HepG2 (cell line): Measurements from ENCODE around the gene CARHSP1. TPM values are rescaled to one million over a fixed set of nuclear protein-coding genes. Genes with fewer than 3 reads are reported as not detected.

Experiments
- ATAD3A ChIP-seq: sonication (generic); formaldehyde crosslinking; IDR thresholded peaks from 2 replicates; pipeline ENCODE4 v1.4.0; 2020; ENCODE audit warnings: missing genetic modification reagents
- FIP1L1 ChIP-seq: fragments of 200-400 bp; formaldehyde crosslinking; IDR thresholded peaks from 2 replicates; pipeline ENCODE4 v1.6.1; 2018; ENCODE audit warnings: low read depth, mild to moderate bottlenecking, low read length, moderate library complexity, borderline replicate concordance; ENCODE audit not compliant: insufficient read depth
- FOXK2 ChIP-seq: fragments of 450-650 bp; IDR thresholded peaks from 2 replicates; pipeline ENCODE4 v1.6.1; 2016
- HIVEP1 ChIP-seq: sonication (generic); formaldehyde crosslinking; IDR thresholded peaks from 2 replicates; pipeline ENCODE4 v1.4.0; 2020; ENCODE audit warnings: mild to moderate bottlenecking, missing genetic modification reagents
- HNF4A ChIP-seq: sonication (generic); formaldehyde crosslinking; IDR thresholded peaks from 2 replicates; pipeline ENCODE4 v1.4.0; 2020; ENCODE audit warnings: missing genetic modification reagents
- HNRNPK ChIP-seq: fragments of 200-400 bp; formaldehyde crosslinking; IDR thresholded peaks from 2 replicates; pipeline ENCODE4 v1.6.1; 2018; ENCODE audit warnings: low read length, low read depth, moderate library complexity, mild to moderate bottlenecking; ENCODE audit not compliant: poor library complexity, severe bottlenecking
- HNRNPLL ChIP-seq: fragments of 200-400 bp; formaldehyde crosslinking; IDR thresholded peaks from 2 replicates; pipeline ENCODE4 v1.6.1; 2017; ENCODE audit warnings: mild to moderate bottlenecking, low read depth, low read length; ENCODE audit not compliant: poor library complexity, severe bottlenecking
- HOXA3 ChIP-seq: sonication (generic); formaldehyde crosslinking; IDR thresholded peaks from 2 replicates; pipeline ENCODE4 v1.5.0; 2020; ENCODE audit warnings: missing genetic modification reagents
- NFIB ChIP-seq: sonication (generic); formaldehyde crosslinking; IDR thresholded peaks from 2 replicates; pipeline ENCODE4 v1.9.0; 2021; ENCODE audit warnings: missing genetic modification reagents, mild to moderate bottlenecking, borderline replicate concordance
- PAWR ChIP-seq: sonication (generic); formaldehyde crosslinking; IDR thresholded peaks from 2 replicates; pipeline ENCODE4 v1.4.0; 2020; ENCODE audit warnings: missing genetic modification reagents, mild to moderate bottlenecking, borderline replicate concordance
- RBAK ChIP-seq: sonication (generic); formaldehyde crosslinking; IDR thresholded peaks from 2 replicates; pipeline ENCODE4 v1.5.1; 2020; ENCODE audit warnings: mild to moderate bottlenecking, missing genetic modification reagents
- TARDBP ChIP-seq: sonication (generic); formaldehyde crosslinking; IDR thresholded peaks from 2 replicates; pipeline ENCODE4 v1.8.0; 2022; ENCODE audit warnings: mild to moderate bottlenecking, missing genetic modification reagents
- TRIM24 ChIP-seq: sonication (generic); formaldehyde crosslinking; IDR thresholded peaks from 2 replicates; pipeline ENCODE4 v1.8.0; 2022; ENCODE audit warnings: mild to moderate bottlenecking, missing genetic modification reagents
- ZFY ChIP-seq: sonication (generic); formaldehyde crosslinking; IDR thresholded peaks from 2 replicates; pipeline ENCODE4 v1.4.0; 2020; ENCODE audit warnings: missing genetic modification reagents
- ZNF121 ChIP-seq: sonication (generic); formaldehyde crosslinking; IDR thresholded peaks from 2 replicates; pipeline ENCODE4 v1.5.0; 2020; ENCODE audit warnings: mild to moderate bottlenecking, missing genetic modification reagents
- ZNF143 ChIP-seq: sonication (generic); formaldehyde crosslinking; IDR thresholded peaks from 2 replicates; pipeline ENCODE4 v1.4.0; 2020; ENCODE audit warnings: missing genetic modification reagents
- ZNF276 ChIP-seq: sonication (generic); formaldehyde crosslinking; IDR thresholded peaks from 2 replicates; pipeline ENCODE4 v1.4.0; 2020; ENCODE audit warnings: mild to moderate bottlenecking, low read depth, missing genetic modification reagents
- ZNF451 ChIP-seq: sonication (generic); formaldehyde crosslinking; IDR thresholded peaks from 2 replicates; pipeline ENCODE4 v1.5.0; 2020; ENCODE audit warnings: mild to moderate bottlenecking, missing genetic modification reagents
- ZNF605 ChIP-seq: sonication (generic); formaldehyde crosslinking; IDR thresholded peaks from 2 replicates; pipeline ENCODE4 v1.8.0; 2022; ENCODE audit warnings: mild to moderate bottlenecking, missing genetic modification reagents
- ZNF713 ChIP-seq: sonication (generic); formaldehyde crosslinking; IDR thresholded peaks from 2 replicates; pipeline ENCODE4 v1.4.0; 2020; ENCODE audit warnings: mild to moderate bottlenecking, missing genetic modification reagents
- ZNF747 ChIP-seq: sonication (generic); formaldehyde crosslinking; IDR thresholded peaks from 2 replicates; pipeline ENCODE4 v1.8.1; 2023; ENCODE audit warnings: missing genetic modification reagents, mild to moderate bottlenecking, borderline replicate concordance
- ZNF770 ChIP-seq: sonication (generic); formaldehyde crosslinking; IDR thresholded peaks from 2 replicates; pipeline ENCODE4 v1.5.0; 2020; ENCODE audit warnings: mild to moderate bottlenecking, missing genetic modification reagents
- polyA plus RNA-seq, 8 experiments: library from polyadenylated mRNA; depleted of rRNA in 3 of 8; stranded (reverse) in 7 of 8; unstranded in 1 of 8; fragments of >200 nt; fragmentation: Illumina TruSeq in 4 of 8; extraction: Trizol in 4 of 8; gene quantifications; 2 replicates each; pipeline versions ENCODE4 v1.2.1 to v1.2.3, GENCODE V29; 2011 to 2016; ENCODE audit warnings: low read depth in 4 of 8, missing spikeins in 1 of 8, mixed read lengths in 1 of 8; ENCODE audit not compliant: insufficient read depth in 1 of 8
- total RNA-seq, 5 experiments: library from RNA; depleted of rRNA; stranded (reverse); fragments of >200 nt; fragmentation: Illumina TruSeq; extraction: Trizol; gene quantifications; 2 replicates each; pipeline ENCODE4 v1.2.3, GENCODE V29; 2016; ENCODE audit warnings: low read depth in 1 of 5
- TF ChIP-seq, protein P1 (sequence below): IDR thresholded peaks from 2 replicates; pipeline ENCODE4 v1.6.1; 2016; ENCODE audit warnings: mild to moderate bottlenecking
- TF ChIP-seq, protein P2 (sequence below): sonication (generic); formaldehyde crosslinking; IDR thresholded peaks from 2 replicates; pipeline ENCODE4 v1.4.0; 2020; ENCODE audit warnings: mild to moderate bottlenecking, missing genetic modification reagents

CARHSP1 gene
- total and polyA plus RNA-seq, 2 of the 13 experiments (the other 11 are each of a cell fraction or from before 2014, with no cell fraction given): 173 to 345 TPM

DNA sequence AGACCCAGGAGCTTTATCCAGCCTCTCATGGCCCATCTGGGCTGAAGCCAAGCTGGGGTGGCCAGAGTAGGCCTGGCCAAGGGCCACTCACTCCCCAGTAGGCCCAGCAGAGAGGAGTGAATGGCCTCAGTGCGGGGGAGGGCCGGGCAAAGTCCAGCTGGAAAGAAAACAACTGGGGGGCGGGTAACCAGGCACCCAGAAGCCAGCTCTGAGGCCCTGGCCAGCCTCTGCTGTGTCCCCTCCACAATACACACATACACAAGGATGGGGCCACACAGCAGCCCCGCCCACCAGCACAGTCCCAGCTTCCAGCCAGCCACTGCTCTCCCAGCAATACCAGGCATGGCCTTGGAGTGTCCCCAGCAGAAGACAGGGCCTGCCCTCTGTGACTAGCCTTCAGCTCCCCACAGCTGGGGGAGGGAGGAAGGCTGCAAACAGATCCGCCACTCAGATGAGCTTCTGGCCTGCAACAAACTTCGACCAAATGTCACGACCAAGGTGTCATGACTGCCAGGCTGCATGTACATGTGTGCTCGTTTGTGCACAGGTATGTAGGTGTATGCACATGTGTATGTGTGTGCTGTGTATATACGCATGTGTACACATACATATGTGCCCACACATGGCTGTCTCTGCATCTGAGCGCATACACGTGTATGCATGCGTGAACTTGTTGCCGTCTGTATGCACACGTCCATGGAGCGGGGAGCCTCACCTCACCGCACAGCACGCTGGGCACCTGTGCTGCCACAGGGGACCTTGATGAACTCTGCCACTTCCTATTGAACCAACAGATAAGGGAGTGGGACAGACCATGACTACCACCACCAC, 5.0 kb downstream of the CARHSP1 start (continued):
- TF ChIP-seq ZNF276 (CRISPR knock-in tag) (peak; percentile 95), HNF4A (CRISPR knock-in tag) (peak; percentile 99), NFIB (CRISPR knock-in tag) (no peak), HOXA3 (CRISPR knock-in tag) (peak; percentile 96), ZFY (peak; percentile 98), PAWR (CRISPR knock-in tag) (no peak), HIVEP1 (CRISPR knock-in tag) (peak; percentile 95), HNRNPLL (peak; percentile 71), ATAD3A (CRISPR knock-in tag) (peak; percentile 47; the same call in 1 of the 2 replicates), ZNF747 (peak; percentile 100), ZNF605 (CRISPR knock-in tag) (peak; percentile 99), ZNF143 (CRISPR knock-in tag) (peak; percentile 39), ZNF713 (CRISPR knock-in tag) (peak; percentile 97), TRIM24 (no peak), ZNF770 (peak; percentile 88), TARDBP (CRISPR knock-in tag) (peak; percentile 99), FIP1L1 (peak; percentile 98), ZNF451 (CRISPR knock-in tag) (peak; percentile 58; the same call in 1 of the 2 replicates), RBAK (CRISPR knock-in tag) (0 out of 2 replicates have a peak, but pooled peaks have one; percentile 12), FOXK2 (peak; percentile 99), ZNF121 (CRISPR knock-in tag) (peak; percentile 96), HNRNPK (no peak)
- TF ChIP-seq, protein P1, sequence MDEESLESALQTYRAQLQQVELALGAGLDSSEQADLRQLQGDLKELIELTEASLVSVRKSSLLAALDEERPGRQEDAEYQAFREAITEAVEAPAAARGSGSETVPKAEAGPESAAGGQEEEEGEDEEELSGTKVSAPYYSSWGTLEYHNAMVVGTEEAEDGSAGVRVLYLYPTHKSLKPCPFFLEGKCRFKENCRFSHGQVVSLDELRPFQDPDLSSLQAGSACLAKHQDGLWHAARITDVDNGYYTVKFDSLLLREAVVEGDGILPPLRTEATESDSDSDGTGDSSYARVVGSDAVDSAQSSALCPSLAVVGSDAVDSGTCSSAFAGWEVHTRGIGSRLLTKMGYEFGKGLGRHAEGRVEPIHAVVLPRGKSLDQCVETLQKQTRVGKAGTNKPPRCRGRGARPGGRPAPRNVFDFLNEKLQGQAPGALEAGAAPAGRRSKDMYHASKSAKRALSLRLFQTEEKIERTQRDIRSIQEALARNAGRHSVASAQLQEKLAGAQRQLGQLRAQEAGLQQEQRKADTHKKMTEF (CRISPR knock-in tag): peak; percentile 100
- TF ChIP-seq, protein P2, sequence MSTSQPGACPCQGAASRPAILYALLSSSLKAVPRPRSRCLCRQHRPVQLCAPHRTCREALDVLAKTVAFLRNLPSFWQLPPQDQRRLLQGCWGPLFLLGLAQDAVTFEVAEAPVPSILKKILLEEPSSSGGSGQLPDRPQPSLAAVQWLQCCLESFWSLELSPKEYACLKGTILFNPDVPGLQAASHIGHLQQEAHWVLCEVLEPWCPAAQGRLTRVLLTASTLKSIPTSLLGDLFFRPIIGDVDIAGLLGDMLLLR: peak; percentile 87
